HCT116 (cell line): ENCODE results near the gene ZNG1E. TPM values are rescaled to one million over a fixed set of nuclear protein-coding genes. Genes with fewer than 3 reads are reported as not detected.
"Not testable (repeated sequence)": the region's sequence is repeated elsewhere in the genome, so short reads cannot be mapped to it uniquely, and the experiment has no call there.

Source experiments
- ATAC-seq: fragments of 200-7000 bp; cut with Tn5 transposase; 2 replicates; pipeline ENCODE4 v1.9.1; 2020; ENCODE audit warnings: mild to moderate bottlenecking, moderate library complexity
- Bru-seq: library from RNA; stranded (reverse); fragments of 400-500 nt; gene quantifications from one replicate; lab custom pipeline; 2021; lab: Mats Ljungman, UMichigan
- BruChase-seq, 2 experiments: library from RNA; stranded (reverse); fragments of 400-500 nt; gene quantifications; one replicate each; lab custom pipeline; 2021; lab: Mats Ljungman, UMichigan
- BruUV-seq: library from RNA; stranded (reverse); fragments of 400-500 nt; replicated peaks from 2 replicates; lab custom pipeline; 2021; lab: Mats Ljungman, UMichigan
- CTCF ChIA-PET: fragments of 300-600 bp; sonication (Branson Sonifier 250); formaldehyde crosslinking; loops from one replicate; lab custom pipeline; 2021; ENCODE audit warnings: antibody characterized with exemption; lab: Charles Lee
- POLR2A ChIA-PET: fragments of 300-600, 350-600 bp; sonication (Branson Sonifier 250); formaldehyde crosslinking; loops from one replicate; lab custom pipeline; 2021; ENCODE audit warnings: antibody characterized with exemption; lab: Charles Lee
- RAD21 ChIA-PET, 2 experiments: fragments of 300-600 bp; sonication (Branson Sonifier 250); formaldehyde crosslinking; loops; one replicate each; lab custom pipeline; 2023; ENCODE audit warnings: low total read pairs in 2 of 2; ENCODE audit not compliant: uncharacterized antibody in 2 of 2, unreplicated experiment in 2 of 2, low non-redundant PET in 1 of 2; lab: Charles Lee
- DNase-seq: peaks from one replicate; pipeline ENCODE4 v3.0.0-alpha.2; 2010; ENCODE audit warnings: low read depth, low spot score
- H2AFZ ChIP-seq: fragments of 200-600 bp; shearing (Covaris generic), sonication (generic); 2 replicates; pipeline ENCODE4 v1.6.1; 2017; ENCODE audit warnings: low read depth, mixed run types, mixed read lengths, antibody characterized with exemption, low read length; ENCODE audit not compliant: poor library complexity, severe bottlenecking
- H3K27ac ChIP-seq: 2 replicates; pipeline ENCODE4 v1.5.1; 2012; ENCODE audit warnings: low read depth, low read length
- H3K27me3 ChIP-seq: fragments of 200-600 bp; sonication (generic); 2 replicates; pipeline ENCODE4 v1.6.1; 2016; ENCODE audit warnings: mixed run types, low read length, mixed read lengths; ENCODE audit not compliant: insufficient read depth
- H3K36me3 ChIP-seq, 2 experiments: fragments of 200-500 bp in 1 of 2; fragments of 200-600 bp in 1 of 2; sonication (Bioruptor generic) in 1 of 2; sonication (generic) in 1 of 2; 2 replicates each; pipeline versions ENCODE4 v1.5.1 to v1.6.1; 2014 to 2016; ENCODE audit warnings: low read length in 2 of 2, inconsistent platforms in 1 of 2, mixed read lengths in 1 of 2, mixed run types in 1 of 2; ENCODE audit not compliant: insufficient read depth in 2 of 2, control insufficient read depth in 1 of 2
- H3K4me1 ChIP-seq, 2 experiments: fragments of 200-600 bp in 1 of 2; sonication (generic) in 1 of 2; 2 replicates each; pipeline versions ENCODE4 v1.5.1 to v1.6.1; 2012 to 2017; ENCODE audit warnings: low read length in 2 of 2, inconsistent platforms in 1 of 2, mild to moderate bottlenecking in 1 of 2, mixed read lengths in 1 of 2, mixed run types in 1 of 2, moderate library complexity in 1 of 2; ENCODE audit not compliant: insufficient read depth in 2 of 2, control insufficient read depth in 1 of 2
- H3K4me2 ChIP-seq: fragments of 200-600 bp; sonication (generic); 2 replicates; pipeline ENCODE4 v1.6.1; 2017; ENCODE audit warnings: mixed run types, low read length, mixed read lengths
- H3K4me3 ChIP-seq, 2 experiments: fragments of 200-600 bp in 1 of 2; sonication (generic) in 1 of 2; replicated peaks in 1 of 2; 2 replicates each; pipeline ENCODE4 v1.5.1; 2011 to 2016; ENCODE audit warnings: low read length in 2 of 2, control low read depth in 1 of 2, low read depth in 1 of 2, mild to moderate bottlenecking in 1 of 2, mixed read lengths in 1 of 2, mixed run types in 1 of 2
- H3K79me2 ChIP-seq: fragments of 200-600 bp; sonication (generic); 2 replicates; pipeline ENCODE4 v1.6.1; 2017; ENCODE audit warnings: mild to moderate bottlenecking, mixed run types, low read length, moderate library complexity, mixed read lengths; ENCODE audit not compliant: insufficient read depth
- H3K9ac ChIP-seq: fragments of 200-600 bp; sonication (generic); 2 replicates; pipeline ENCODE4 v1.6.1; 2016; ENCODE audit warnings: low read length, mixed read lengths
- H3K9me2 ChIP-seq: fragments of 200-600 bp; sonication (generic), shearing (Covaris generic); 2 replicates; pipeline ENCODE4 v1.6.1; 2017; ENCODE audit warnings: mixed run types, mild to moderate bottlenecking, moderate library complexity; ENCODE audit not compliant: insufficient read depth
- H3K9me3 ChIP-seq, 2 experiments: fragments of 200-500 bp in 1 of 2; fragments of 200-600 bp in 1 of 2; sonication (Bioruptor generic) in 1 of 2; sonication (generic) in 1 of 2; 2 replicates each; pipeline ENCODE4 v1.6.1; 2014 to 2017; ENCODE audit warnings: low read length in 2 of 2, mixed read lengths in 2 of 2, inconsistent platforms in 1 of 2, low read depth in 1 of 2, mild to moderate bottlenecking in 1 of 2, mixed run types in 1 of 2, moderate library complexity in 1 of 2; ENCODE audit not compliant: control insufficient read depth in 1 of 2, insufficient read depth in 1 of 2
- H4K20me1 ChIP-seq: fragments of 200-600 bp; sonication (generic), shearing (Covaris generic); 2 replicates; pipeline ENCODE4 v1.6.1; 2017; ENCODE audit warnings: mixed run types, mild to moderate bottlenecking, moderate library complexity; ENCODE audit not compliant: insufficient read depth
- CBX3 ChIP-seq: IDR thresholded peaks from 2 replicates; pipeline ENCODE4 v1.6.1; 2012; ENCODE audit warnings: low read depth
- MAX ChIP-seq: IDR thresholded peaks from 2 replicates; pipeline ENCODE4 v1.6.1; 2012
- POLR2AphosphoS5 ChIP-seq: IDR thresholded peaks from 2 replicates; pipeline ENCODE4 v1.6.1; 2011; ENCODE audit warnings: mild to moderate bottlenecking, low read depth, low read length, moderate library complexity
- RAD21 ChIP-seq: IDR thresholded peaks from 2 replicates; pipeline ENCODE4 v1.6.1; 2012; ENCODE audit warnings: low read depth, mild to moderate bottlenecking
- SP1 ChIP-seq: IDR thresholded peaks from 2 replicates; pipeline ENCODE4 v1.6.1; 2012; ENCODE audit warnings: low read depth
- intact Hi-C: fragments of 100-400 bp; cut with micrococcal nuclease; formaldehyde crosslinking; loops from 2 replicates; pipeline ENCODE4 v1.10.0; 2022
- long read RNA-seq: library from polyadenylated mRNA; unstranded; transcript quantifications from one replicate; pipeline ENCODE4 v2.0.0, GENCODE V29; 2021; ENCODE audit not compliant: unreplicated experiment
- polyA plus RNA-seq: library from polyadenylated mRNA; unstranded; fragments of >200 nt; gene quantifications from 2 replicates; pipeline ENCODE4 v1.2.1, GENCODE V29; 2012; ENCODE audit warnings: missing spikeins
- total RNA-seq: library from RNA; stranded (reverse); gene quantifications from one replicate; pipeline ENCODE4 v1.2.1, GENCODE V29; 2021; ENCODE audit not compliant: unreplicated experiment

The ZNG1E gene
- total RNA-seq (84.9 TPM), Bru-seq, nascent RNA (percentile 94 among the genes with signal in this experiment), BruChase-seq, experiment 1, labeled RNA remaining after a 6-hour chase (percentile 79 among the genes with signal in this experiment), BruChase-seq, experiment 2, labeled RNA remaining after a 2-hour chase (percentile 90 among the genes with signal in this experiment)
- polyA plus RNA-seq, result 45.2 and 51.6 TPM in 2 replicates
- long read RNA-seq, transcript CBWD5-202 (3 exons, 1,347 nt), result major isoform, 39 of 157 reads
- long read RNA-seq, transcript CBWD5-207 (15 exons, 1,791 nt), result minor isoform, 34 of 157 reads
- long read RNA-seq, transcript CBWD5-209 (14 exons, 1,242 nt), result minor isoform, 8 of 157 reads
- long read RNA-seq, partial matches to known transcripts, result 8 of 157 reads
- long read RNA-seq, other reads (novel, unspliced or antisense), result 61 of 157 reads

GRCh38 chr9:65675589-65676021 lies at the start of gene ZNG1E:
Gene ZNG1E (plus strand): TSS chr9:65675928. CDS start chr9:65675977, 49 bp downstream.
- H4K20me1 ChIP-seq, CTCF ChIA-PET, H2AFZ ChIP-seq, RAD21 ChIA-PET, H3K9me2 ChIP-seq, H3K27me3 ChIP-seq, ATAC-seq, H3K36me3 ChIP-seq, H3K9me3 ChIP-seq, H3K4me1 ChIP-seq, H3K79me2 ChIP-seq: not testable (repeated sequence)
- Histone ChIP-seq H3K9ac (peak within 1 kb of the TSS; percentile 50), H3K4me3 (peak within 1 kb of the TSS; percentile 45 to 52), H3K4me2 (peak within 1 kb of the TSS; percentile 43)
- peak; percentile 76 for DNase-seq
- TF ChIP-seq MAX (peak; percentile 59), CBX3 (peak; percentile 60; the same call in 1 of the 2 replicates), POLR2AphosphoS5 (peak; percentile 49), RAD21 (peak; percentile 28; the same call in 1 of the 2 replicates), SP1 (peak; percentile 22; the same call in 1 of the 2 replicates)
- TF ChIP-seq, all 23 proteins: peak for 5; not testable (repeated sequence) for 18
- H3K27ac ChIP-seq, intact Hi-C loops, POLR2A ChIA-PET, BruUV-seq: not testable (repeated sequence)

GRCh38 chr9:65673579-65673978 lies 2.1 kb upstream of the ZNG1E start:
- BruUV-seq, H3K36me3 ChIP-seq, H4K20me1 ChIP-seq, H3K9me2 ChIP-seq, H3K27me3 ChIP-seq, DNase-seq, ATAC-seq, H3K9me3 ChIP-seq, CTCF ChIA-PET, H2AFZ ChIP-seq, H3K79me2 ChIP-seq, H3K4me3 ChIP-seq, intact Hi-C loops, H3K9ac ChIP-seq, POLR2A ChIA-PET, H3K4me2 ChIP-seq, H3K27ac ChIP-seq, RAD21 ChIA-PET, H3K4me1 ChIP-seq: not testable (repeated sequence)

DNA sequence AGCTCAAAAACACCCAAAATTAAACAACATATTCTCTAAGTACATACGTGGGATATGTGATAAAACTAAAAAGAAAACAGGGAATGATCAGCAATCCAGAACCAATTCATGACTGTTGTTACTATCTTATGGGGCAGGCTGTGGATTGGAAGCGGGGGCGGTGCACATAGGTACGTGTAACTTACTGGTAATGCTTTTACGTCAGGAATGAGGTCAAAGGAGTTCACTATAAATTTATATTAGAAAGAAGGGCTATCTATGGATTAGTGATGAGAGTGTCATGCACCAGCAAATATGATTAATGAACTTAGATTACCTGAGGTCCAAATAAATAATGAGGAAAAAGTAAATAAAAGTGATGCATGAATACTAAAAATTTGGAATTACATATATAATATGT lies 710 bp upstream of the ZNG1E start:
- H3K9ac ChIP-seq, CTCF ChIA-PET, H3K27ac ChIP-seq, H3K4me2 ChIP-seq, H4K20me1 ChIP-seq, POLR2A ChIA-PET, H3K9me2 ChIP-seq, RAD21 ChIA-PET, DNase-seq, H3K27me3 ChIP-seq, H3K9me3 ChIP-seq, H3K4me3 ChIP-seq, H3K79me2 ChIP-seq, H2AFZ ChIP-seq, H3K4me1 ChIP-seq, H3K36me3 ChIP-seq, ATAC-seq, intact Hi-C loops: not testable (repeated sequence)
- BruUV-seq, result TSS peak; percentile 96
